Esophagus squamous epithelium (tissue), 4 donors: ENCODE results near the gene WRAP53.

Experiments
- CTCF ChIP-seq, 6 experiments: fragments of 450-650 bp in 4 of 6; fragments of 200-600 bp in 2 of 6; sonication (generic) in 2 of 6; IDR thresholded peaks; one replicate each; pipeline ENCODE4 v1.5.1; 2016 to 2019; ENCODE audit warnings: antibody characterized with exemption in 6 of 6, mild to moderate bottlenecking in 4 of 6, moderate library complexity in 4 of 6
- POLR2A ChIP-seq, 4 donors: fragments of 450-650 bp; IDR thresholded peaks; one replicate each; pipeline ENCODE4 v1.6.1; 2017; ENCODE audit warnings: antibody characterized with exemption in 4 of 4, mild to moderate bottlenecking in 4 of 4, moderate library complexity in 3 of 4

DNA sequence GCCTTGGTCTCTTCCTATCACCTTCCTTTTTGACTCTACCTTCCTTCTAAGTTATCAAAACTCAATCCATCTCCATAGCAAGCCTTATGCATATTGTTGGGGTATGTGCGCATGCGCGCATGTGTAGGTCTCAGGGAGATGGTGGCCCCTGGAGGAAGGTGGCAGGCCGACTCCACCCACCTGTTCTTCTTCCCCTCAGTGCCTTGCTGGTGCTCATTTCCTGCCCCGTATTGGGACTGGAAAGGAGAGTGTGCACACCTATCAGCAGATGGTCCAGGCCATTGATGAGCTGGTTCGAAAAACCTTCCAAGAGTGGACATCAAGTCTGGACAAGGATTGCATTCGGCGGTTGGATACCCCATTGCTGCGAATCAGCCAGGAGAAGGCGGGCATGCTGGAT lies 54.5 kb downstream of the WRAP53 start:
- no peak for TF ChIP-seq POLR2A (IDR thresholded peaks at IDR 0.05)
- TF ChIP-seq CTCF (IDR thresholded peaks at IDR 0.05): no peak
